Stimulated activated CD8-positive, alpha-beta memory T cell treated with anti-CD3 and anti-CD28 coated beads, Interleukin-4, amount 100 ng/mL, for 24 hours (primary cell): ENCODE results near the gene OSBPL7.

Experiments
- DNase-seq: peaks from one replicate; pipeline ENCODE4 v3.0.0-alpha.2; 2020; ENCODE audit warnings: low read depth

Gene OSBPL7

DNA sequence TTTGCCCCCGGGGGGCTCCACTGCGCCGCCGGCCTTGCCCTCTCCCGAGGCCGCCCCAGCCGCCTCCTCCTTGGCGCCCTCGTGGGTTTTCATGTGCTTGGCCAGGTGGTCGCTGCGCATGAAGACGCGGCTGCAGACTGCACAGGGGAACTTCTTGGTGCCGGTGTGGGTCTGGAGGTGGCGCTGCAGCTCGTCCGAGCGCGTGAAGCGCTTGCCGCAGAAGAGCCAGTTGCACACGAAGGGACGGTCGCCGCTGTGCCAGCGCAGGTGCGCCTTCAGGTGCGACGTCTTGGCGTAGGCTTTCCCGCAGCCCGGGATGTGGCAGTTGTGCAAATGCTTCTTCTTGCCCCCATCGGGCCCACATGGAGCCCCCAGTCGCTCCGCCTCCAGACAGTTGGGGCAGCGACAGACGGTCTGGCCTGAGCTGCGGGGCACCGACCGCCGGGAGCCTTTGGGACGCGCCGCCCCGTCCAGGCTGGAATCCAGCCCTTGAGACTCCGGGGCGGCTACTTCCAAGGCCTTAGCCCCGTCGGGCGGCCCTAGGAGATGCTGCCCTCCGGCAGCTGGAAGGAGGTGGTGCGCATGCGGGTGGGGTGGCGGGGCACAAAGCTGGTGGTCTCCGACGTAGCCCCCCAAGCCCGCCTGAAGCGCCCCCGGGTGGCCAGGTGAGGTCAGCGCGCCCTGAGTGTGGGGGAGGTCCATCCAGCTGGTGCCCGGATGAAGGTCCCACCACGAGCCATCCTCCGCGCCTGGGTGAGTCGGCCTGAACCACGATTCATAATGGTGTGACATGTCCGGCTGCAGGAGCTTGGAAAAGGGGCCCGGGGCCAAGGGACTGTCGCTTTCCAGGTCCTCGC, 26.0 kb upstream of the OSBPL7 start:
- DNase-seq: no peak

DNA sequence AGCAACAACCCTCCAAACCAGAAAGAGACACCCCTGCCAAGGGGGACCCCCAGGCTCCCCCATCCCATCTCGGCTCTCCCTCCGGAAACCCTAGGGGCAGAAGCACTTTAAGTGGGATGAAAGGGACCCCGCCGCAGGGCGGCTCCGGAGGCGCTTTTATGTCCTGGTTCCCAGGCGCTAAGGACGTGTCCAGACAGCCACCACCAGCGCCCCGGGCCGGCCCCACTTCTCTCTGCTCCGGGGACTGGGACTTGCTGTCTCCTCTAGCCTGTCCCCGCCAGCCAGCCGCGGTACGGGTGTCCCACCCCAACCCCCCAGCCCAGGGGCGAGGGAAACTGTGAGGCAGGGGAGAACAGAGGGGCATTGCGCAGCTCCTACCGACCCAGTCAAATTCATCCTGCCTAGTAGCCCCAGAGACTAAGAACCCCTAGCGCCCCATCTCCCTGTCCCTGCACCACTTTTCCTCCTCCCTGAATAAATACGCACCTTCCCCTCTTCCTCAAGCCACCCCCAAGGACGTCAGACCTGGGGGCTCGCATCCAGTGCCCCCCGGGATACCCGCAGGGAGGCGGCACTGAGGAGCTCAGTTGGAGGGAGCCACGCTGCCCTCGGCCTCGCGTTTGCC, 25.2 kb upstream of the OSBPL7 start:
- no peak for DNase-seq

DNA sequence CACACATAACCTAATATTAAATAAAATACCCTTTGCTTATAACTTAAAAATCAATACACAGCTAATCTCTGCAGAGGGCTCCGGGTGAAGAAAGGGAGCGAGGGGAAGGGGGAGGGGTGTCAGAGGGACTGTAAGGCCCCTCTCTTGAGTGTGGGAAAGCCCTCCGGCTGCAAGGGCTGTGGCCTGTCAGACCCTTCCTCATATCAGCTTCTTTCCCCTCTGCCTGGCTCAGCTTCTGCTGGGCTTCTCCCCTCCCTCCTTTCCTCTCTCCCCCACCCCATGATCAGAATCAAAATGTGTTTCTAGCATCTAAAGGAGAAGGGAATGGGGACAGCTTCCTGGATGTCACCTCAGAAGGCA, 24.1 kb upstream of the OSBPL7 start:
- no peak for DNase-seq

DNA sequence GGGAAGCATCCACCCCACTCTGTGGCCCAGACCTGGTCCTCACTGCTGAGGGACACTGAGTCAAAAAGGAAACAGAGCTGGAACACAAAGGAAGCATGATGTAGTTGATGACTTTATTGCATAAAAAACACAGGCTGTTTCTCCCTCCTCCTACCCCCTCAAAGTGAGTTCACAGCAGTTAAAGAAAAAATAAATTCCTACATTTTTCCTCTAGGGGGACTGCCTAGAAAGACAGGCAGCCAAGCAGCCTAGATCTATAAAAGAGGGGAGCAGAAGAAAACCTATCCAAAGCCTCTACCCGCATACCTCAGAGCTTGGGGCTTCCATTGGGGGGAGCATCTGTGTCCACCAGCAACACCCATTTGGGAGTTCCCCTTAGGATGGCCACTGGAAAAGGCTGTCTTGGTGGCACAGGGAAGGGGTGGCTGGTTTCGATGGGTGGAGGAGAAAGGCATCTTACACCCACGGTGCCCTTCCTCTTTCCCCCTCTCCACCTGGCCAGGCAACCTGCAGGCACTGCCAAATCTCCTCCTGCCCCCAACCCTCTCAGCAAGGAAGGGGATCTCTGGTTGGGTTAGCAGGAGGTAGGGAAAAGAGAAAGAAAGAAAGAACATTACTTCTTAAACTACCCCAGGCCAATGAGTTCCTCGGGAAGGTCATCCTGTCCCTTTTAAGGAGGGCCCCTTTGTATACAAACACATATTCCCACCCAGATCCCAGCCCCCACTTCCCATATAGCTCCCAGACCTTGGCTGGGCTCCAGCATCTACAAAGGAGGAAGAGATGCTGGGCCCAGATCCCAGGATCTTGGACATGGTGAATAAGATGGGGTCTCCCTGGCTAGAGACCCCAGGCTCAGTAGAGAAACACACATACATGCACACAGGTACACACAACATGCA, 23.5 kb upstream of the OSBPL7 start:
- DNase-seq: no peak

DNA sequence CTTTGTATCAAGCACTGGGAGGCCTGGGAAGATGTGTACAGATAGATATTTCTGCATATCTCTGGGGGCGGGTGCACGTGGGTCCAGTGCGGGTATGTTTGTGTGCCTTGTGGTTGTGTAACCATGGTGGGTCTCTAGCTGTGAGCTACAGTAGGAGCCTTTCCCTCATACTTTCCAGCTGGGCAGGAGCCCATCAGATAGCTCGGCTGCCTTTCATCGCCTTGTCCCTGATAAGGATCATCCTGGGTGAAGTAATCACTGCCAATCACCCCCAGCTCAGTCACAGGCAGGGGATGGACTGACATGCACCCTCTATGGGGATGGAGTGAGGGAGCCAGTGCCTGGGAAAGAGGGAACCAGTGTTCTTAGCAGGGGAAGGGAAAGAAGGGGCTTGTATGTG, 22.6 kb upstream of the OSBPL7 start:
- DNase-seq: no peak

DNA sequence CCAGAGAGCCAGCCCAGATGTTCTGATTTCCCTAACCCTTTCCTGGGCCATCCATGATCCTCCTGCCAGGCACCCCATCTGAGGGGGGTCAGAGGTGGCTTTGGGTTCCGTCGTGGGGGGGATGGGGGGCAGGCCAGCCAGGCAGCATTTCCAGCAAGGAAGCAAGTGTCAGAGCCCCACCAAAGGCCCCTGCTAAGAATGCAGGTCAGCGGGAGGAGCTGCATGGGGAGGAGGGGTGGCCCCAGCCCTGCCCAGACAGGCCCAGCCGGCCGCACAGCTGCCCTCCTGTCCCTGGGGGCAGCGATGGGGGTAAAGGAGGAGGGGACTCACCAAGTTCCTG, 21.8 kb upstream of the OSBPL7 start:
- no peak for DNase-seq

DNA sequence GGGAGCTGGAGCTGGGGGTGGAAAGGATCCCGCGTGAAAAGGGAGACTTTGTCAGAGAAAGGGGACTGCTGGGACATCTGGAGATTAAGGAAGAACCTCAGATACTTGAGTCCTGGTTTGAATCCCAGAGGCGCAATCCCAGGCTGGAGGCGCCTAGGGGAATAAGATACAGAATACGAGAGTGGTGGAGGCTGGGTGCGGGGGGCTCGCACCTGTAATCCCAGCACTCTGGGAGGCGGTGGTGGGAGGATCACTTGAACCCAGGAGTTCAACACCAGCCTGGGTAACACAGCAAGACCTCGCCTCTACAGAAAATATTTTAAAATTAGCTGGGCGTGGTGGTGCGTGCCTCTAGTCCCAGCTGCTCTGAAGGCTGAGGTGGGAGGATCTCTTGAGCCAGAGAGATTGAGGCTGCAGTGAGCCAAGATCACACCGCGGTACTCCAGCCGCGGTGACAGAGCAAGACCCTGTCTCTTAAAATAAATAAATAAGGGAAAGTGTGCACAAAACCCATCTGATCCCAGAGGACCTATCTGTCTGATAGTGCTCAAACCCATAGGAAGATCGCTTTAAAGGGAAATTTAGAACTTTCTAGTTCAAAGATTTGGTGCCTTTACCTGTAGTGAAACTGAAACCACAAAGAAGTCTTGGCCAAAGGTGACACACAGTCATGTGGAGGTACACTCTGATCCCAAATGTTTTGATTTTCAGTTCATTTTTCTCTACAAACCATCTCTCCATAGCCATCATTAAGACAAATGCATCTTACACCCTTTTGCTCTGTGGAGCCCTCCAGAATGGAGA, 20.1 kb upstream of the OSBPL7 start:
- DNase-seq: no peak

DNA sequence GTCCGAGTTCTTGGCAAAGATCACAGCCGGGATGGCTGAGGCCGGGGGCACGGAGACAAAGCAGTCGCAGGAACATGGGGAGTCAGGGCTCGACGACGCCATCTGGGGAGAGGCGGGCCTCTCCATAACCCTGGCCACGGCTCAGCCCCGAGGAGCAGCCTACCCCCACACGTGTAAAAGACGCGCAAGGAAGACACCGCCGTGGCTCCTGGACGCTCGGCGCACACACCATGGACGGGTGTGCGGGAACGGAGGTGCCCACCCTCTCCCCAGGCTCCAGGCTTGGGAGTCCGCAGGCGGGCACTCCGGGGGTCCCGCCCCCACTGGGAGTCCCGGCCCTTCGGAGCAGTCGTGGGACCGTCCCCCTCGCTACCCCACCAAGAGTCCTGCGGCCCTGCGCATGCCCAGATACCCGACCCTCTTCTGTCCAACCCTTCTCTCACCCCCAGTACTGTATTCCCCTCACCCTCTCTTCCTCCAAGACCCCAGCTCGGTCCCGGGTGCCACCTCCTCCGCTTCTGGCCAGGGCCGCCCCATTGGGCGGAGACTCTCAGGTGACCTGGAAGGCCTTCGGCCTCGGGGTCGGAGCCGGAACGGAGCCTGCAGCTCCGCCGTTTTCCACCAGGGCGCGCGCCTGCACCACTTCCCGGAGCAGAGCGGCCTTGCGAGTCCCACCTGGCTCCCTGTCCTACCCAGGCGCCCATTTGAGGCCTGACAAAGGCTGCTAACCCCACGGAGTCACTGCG, 19.3 kb upstream of the OSBPL7 start, which contains the start of gene SCRN2:
Gene SCRN2, minus strand, starts transcription at position 532 of the 746 bp plus-strand sequence. Its CDS starts 430 bp downstream, at position 102.
- DNase-seq: peak; percentile 82

DNA sequence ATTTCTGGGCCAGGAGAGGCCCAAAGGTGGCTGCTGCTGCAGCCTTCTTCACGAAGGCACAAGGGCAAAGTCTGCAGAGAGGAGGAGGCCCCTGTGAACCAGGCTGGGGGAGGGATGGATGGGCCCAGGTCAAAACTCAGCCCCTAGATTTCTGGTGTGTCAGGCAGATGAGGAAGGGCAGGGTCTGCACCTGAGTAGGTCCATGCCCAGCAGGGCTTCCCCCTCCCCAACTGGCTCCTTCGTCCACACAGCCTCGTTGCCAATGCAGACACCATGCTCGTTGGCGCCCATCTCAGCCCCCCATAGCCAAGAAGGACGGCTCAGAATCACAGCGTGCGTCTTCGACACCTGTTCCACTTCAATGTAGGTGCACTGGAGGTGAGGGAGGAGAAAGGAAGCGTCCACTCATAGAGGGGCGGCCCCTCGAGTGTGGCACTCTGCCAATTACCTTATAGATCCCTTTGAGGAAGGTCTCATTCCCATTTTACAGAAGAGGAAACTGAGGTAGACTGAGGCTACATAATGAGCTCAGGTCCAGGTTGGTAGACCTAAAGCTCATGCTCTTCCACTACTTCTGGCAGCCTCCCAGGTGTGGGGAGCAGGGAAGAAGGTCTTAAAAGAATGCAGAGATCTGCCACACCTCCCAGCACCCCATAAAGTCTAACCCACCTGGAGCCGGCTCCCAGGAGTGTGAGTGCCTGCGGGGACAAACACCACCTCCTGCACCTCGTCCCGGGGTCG, 18.6 kb upstream of the OSBPL7 start:
- no peak for DNase-seq

DNA sequence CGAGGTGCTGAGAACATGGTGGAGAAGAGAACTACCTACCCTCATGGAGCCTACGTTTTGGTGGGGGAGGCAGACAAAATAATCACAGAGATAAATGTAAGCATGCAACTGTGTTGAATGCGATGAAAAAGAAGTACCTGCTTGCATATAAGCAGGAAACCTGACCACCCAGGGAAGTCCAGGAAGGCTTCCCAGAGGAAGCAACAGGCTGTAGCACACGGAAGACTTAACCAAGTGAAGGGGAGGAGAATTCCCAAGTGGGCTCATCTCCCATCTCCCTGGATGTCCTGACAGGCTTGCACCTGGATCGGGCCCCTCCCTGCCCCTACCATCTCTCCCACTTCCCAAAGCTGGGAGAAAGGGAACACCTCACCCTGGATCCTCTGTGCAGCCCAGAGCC, 17.5 kb upstream of the OSBPL7 start:
- DNase-seq: no peak

DNA sequence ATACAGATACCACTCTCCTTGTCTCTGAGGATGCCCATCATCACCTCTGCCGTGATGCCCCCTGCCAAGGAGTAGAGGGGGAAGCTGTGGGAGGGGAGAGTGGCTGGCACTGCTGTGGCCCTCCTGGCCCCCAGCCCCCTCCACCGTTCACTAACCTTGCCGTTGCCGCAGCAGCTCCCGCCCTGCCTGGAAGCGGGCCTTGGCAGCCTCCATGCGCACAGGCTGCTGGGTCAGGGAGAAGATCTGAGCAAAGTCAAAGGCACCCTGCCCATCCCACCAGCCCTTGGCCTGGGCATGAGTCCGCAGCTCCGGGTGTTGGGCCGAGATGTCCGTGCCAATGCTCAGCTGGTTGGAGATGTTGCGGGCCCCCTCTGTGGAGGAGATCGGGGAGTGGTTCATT, 17.0 kb upstream of the OSBPL7 start:
- DNase-seq: no peak

DNA sequence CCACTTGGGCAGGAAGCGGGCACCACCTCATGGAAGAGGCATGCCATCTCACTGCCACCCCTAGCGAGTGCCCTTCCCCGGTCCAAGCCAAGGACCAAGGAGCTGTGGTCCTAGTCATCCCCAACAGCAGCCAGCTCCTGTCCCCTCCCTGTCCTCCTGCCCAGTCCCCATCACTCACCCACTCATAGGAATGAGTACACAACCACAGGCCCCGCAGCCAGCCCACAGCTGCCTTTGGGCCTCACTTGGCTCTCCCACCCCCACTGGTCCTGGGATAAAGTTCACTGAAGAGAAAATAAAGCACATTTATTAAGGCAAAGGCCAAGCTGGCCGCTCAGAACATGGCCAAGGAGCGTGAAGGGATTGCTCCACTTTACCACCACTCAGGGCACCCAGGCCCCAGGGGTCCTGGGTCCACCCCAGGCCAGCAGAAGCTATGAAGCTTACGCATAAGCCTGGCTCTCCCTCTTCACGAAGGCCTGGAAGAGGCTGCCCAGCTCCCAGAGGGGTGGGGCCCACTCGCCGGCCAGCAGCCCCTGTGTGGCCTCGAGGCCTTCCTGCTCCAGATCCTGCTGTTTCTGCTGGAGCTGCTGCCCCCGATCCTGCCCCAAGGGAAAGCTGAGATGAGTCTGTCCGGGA, 15.9 kb upstream of the OSBPL7 start:
- no peak for DNase-seq

DNA sequence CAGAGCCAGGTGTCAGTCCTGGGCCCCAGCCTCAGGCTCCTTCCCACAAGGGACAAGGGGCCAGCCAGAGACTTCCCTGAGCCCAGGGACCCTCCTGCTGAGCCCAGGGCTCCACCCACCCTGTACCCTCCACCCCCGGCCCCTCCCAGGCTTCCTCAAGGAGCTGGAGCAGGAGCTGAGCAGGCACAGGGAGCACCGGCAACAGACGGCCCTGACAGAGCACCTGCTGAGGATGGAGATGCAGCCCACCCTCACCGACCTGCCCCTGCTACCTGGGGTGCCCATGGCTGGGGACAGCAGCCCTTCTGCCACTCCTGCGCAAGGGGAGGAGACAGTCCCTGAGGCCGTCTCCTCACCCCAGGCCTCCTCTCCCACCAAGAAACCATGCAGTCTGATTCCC, 15.0 kb upstream of the OSBPL7 start:
- no peak for DNase-seq

DNA sequence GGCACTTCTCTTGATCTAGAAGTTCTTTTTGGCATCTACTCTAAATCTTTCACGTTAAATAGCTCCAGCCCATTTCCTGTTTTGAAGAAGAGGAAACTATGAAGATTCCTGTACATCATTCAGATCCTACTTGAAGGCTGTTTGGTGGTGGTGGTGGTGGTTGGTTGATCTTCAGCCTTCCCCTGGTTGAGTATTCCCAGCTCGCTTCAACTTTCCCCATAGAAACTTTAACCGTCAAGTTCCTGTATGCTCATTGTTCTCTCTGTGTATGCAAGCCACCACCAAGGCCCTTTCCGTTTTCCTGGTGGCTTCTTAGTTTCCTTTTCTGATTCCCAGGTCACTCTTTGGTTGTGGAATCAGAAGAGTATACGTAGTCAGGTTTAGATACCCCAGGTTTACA, 13.2 kb upstream of the OSBPL7 start:
- DNase-seq: no peak

DNA sequence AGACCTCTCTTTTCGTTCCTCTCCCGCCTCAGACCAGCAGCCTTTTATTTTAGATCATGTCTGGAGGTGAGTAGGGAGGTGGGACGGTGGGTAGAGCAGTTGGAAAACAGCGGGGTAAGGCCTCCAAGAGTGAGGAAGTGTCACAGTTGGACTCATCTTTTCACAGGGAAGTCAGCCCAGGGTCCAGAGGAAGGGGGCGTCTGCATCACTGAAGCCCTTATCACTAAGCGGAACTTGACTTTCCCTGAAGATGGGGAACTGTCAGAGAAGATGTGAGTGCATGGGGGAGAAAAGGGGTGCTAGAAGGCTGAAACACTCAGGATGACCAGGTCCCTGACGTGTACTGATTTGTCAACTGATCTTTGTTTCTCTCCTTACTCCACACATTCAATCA, 10.3 kb upstream of the OSBPL7 start:
- DNase-seq: no peak

DNA sequence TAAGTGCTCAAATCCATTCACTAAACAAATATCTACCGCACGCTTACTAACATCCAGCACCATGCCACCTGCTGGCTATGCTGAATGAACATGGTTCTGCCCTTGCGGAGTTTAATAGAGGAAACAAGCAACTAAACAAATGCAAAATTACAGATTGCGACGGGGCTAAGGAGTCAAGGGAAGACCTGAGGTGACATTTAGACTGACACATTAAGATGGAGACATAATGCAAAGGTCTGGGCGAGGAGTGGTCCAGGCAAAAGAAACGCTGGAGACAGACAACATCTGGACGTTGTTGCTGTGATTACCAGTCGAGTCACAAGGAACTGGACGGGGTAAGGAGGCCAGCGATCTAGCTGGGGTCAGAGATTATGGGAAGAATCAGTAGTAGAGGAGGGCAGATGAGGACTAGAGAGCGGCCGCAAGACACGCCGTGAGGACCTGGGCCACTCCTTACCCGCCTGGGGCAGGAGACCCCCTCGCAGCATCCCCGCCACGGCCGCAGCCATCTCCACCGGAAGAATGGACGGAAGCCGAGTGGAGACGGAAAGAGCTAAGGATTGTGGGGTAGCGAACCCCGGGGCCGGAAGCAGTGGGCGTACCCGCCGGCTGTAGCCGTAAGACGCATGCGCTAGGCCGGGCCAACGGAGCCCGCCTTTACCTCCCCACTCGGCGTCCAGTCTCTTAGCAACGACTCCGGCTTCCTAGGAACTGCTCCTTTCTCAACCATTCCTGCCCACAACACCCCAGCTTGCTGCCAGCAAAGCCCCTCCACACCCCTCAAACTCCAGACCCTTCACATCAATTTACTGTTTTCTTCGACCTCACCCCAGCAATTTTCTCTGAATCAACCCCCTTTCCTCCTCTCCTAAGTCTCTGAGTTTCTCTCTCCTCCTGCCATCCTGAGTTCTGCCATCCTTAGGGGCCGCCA, 9.7 kb upstream of the OSBPL7 start, which contains the start of the genes LRRC46 and MRPL10:
Gene LRRC46, plus strand, starts transcription at position 668 of the 931 bp plus-strand sequence. CDS start 320 bp downstream, outside the sequence.
Gene MRPL10, minus strand, starts transcription at position 539 of the 931 bp plus-strand sequence. Its CDS starts 30 bp downstream, at position 509.
- peak; percentile 90 for DNase-seq

DNA sequence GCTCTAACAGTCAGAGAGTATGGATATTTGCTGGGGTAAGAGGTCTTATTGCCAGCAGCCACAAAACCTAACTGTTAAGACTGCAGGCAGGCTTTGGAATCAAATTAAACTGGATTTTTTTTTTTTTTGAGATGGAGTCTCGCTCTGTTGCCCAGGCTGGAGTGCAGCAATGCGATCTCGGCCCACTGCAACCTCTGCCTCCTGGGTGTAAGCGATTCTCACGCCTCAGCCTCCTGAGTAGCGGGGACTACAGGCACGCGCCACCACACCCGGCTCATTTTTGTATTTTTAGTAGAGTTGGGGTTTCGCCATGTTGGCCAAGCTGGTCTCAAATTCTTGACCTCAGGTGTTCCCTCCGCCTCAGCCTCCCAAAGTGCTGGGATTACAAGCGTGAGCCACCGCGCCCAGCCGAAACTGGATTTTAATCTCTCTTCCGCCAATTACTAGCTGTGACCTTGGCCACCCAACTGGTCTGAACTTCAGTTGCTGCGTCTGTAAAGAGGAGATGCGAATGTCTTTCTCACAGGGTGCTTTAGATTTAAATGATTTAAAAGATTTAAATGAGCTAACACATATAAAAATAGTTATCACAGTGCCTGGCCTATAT, 8.9 kb upstream of the OSBPL7 start:
- DNase-seq: no peak

DNA sequence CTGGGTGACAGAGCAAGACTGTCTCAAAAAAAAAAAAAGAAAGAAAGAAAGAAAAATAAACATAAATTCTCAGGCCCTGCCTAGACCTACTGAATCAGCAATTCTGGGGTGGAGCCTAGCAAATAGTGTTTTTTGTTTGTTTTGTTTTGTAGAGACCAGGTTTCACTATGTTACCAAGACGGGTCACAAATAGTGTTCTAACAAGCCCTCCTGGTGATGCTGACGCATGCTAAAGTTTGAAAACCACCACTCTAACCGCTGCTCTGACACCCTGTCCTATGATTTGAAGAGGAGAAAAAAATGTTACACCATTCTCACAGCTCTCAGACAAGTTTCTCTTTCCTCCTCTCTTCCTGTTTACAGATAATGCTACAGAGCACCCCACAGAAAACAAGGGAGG, 8.3 kb upstream of the OSBPL7 start:
- DNase-seq: no peak
